ENCODE measurements around the gene CIROP.

CIROP gene

DNA sequence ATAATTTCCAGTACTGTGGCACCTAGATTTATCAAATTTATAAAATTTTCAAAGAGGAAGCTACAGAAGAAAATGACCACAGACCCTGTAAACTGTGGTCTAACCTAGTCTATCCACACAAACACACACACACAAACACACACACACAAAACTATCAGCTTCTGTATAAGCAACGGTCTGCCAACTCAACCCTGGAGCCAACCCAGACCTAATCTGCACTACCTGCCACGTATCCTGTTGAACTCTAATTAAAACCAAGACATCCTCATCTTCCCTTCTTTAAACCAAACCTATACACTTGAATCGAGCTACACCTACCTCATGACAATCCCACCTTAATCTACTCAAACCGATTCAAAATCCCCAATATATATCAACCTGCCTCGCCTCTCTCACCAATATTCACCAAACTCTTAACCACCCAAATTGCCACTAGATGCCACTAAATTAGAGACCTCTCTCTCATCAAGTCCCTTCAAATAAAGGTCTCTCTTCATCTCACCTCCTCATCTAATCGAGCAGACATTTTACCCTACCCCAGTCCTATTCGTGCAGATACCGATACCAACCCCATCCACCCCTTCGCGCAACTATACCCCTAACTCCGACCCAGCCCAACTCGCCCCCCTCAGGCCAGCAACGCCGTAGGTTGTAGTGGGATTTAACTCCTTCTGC lies 10.7 kb downstream of the CIROP start:
- no peak for DNase-seq (ENCODE audit: low read depth)

DNA sequence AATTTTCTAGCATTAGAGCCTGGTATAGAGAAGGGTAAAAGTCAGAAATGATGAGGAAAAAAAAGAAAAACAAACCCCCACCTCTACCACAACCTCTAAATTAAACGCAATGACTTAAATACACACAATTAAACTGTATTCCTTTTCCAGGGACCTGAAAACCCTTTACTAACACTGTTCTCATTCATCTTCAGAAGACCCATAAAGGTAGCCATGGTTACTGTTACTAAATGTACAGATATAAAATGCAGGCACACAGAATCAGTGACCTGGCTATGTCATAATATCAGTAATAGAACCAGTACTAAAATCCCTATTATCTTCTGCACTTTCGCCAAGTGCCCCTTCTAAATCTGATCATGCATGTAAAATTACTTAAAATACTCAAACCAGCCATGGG lies 11.3 kb downstream of the CIROP start:
- no peak for DNase-seq (ENCODE audit: low read depth)

DNA sequence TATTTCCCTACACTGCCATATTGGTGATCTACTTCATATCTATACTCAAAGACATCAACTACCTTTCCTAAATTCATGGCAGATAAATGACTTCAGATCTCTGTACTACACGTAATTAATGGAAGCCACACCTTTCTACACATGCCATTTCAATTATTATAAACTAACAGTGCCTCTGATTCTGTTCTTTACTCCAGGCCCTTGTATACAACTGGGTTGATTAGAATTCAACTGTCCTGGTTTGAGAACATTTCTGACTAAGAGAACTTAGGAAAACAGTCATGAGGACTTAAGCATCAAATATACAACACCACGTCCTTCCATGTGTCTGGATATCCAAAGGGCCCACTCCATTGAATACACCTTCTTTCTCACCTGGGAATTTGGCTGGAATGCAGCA lies 11.7 kb downstream of the CIROP start:
- DNase-seq (ENCODE audit: low read depth): no peak

DNA sequence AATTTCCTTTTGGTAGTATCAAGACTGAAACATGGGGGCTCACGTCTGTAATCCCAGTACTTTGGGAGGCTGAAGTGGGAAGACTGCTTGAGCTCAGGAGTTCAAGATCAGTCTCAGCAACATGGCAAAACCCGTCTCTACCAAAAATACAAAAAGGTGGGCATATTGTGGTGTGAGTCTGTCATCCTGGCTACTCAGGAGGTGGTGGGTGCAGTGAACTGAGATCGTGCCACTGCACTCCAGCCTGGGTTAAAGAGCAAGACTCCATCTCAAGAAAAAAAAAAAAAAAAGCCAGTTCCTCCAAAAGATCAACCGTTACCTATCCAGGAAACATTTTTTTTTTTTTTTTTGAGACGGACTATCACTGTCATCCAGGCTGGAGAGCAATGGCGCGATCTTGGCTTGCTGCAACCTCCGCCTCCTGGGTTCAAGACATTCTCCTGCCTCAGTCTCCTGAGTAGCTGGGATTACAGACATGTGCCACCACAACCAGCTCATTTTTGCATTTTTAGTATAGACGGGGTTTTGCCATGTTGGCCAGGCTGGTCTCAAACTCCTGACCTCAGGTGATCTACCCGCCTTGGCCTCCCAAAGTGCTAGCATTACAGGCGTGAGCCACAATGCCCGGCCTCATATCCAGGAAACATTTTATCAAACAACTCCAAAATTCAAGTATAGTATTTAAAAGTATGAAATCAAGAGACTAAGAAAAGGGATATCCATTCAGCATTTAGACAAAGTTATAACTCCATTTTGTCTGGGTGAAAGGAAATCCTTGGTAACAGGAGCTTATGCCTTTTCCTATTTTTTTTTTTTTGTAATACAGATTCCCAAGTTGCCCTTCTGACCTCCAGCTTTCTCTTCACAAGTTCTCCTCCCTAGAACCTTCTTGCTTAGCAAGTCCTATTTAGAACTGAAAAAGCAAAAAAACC lies 13.2 kb downstream of the CIROP start:
- no peak for DNase-seq (ENCODE audit: low read depth)

DNA sequence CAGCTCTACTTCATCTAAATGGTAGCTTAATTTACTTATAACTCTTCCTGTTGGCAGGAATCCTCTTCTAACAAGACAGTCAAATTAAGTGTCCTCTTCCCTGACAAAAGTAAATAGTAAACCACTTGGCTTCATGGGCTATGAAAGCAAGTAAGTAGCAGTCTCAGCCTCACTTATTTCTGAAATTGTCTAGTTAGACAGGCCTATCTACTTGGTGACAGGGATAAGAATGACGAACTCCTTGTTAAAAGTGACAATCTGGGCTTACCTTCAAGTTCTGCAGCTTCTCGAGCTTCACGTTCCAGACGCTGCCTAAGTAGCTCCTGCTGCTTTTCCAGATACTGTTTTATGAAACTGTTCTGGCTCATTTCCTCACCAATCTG lies 14.5 kb downstream of the CIROP start:
- no peak for DNase-seq (ENCODE audit: low read depth)

DNA sequence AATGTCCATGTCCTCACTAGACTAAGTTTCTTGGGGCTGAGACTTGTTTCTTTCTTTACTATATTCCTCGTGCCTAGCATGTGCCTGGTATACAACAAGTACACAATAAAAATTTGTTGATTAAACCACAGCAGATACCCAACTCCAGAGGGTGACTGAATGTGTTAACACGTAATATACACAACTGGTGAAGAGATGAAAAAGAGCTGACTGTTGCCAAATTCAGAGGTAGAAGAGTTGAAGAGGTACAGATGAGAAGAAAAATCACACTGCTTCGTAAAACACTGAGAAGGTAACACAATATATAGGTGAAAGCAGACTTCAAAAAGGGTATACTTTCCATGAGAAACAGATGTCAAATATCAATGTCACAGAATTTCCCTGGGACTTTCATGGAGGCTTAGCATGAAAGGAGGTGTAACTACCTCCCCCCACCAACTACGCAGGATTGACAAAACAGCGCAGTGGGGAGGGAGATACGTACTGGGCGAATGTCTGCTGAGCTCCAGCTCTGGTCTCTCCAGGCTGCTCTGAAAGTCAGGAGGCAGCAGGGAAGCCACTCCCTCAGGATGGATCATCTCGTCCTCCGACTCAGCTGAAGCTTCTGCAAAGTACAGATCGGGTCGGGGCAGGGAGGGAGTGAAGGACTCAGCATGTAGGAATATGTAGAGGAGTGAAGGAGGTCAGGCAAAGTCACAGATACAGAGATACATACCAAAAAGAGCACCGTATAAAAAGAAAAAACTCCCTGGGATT lies 15.1 kb downstream of the CIROP start:
- DNase-seq (ENCODE audit: low read depth): no peak

DNA sequence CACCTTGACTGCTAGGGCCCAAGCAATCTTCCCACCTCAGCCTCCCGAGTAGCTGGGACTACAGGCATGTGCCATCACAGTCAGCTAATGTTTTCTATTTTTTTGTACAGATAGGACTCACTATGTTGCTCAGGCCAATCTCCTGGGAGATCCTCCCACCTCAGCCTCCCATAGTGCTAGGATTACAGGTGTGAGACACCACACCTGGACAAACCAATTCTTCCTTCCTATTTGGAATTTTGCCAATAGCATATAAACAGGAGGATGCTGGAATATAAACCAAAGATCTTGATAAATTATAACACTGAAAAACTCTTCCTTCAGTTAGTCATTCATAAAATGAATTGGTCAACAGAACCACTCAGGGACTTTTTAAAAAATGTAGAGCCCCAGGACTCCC lies 18.2 kb downstream of the CIROP start:
- DNase-seq (ENCODE audit: low read depth): no peak

DNA sequence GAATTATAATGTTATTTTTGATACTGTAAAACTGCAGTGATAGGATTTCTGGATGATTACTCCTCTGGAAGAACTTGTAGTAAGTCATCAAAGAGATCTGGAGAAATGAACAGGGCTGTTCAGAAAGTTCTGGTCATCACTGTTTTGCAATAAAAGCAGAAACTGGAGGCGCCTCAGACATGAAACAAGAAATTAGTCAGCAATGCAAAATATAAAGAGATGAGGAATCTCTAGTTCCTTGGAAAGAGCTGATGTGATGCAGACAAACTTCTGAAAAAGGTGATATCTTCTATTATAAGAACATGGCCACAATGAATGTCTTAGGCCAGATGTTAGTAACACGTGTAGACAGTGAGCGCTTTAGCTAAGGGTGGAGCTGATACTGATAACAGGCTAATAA lies 19.3 kb downstream of the CIROP start:
- DNase-seq (ENCODE audit: low read depth): no peak

DNA sequence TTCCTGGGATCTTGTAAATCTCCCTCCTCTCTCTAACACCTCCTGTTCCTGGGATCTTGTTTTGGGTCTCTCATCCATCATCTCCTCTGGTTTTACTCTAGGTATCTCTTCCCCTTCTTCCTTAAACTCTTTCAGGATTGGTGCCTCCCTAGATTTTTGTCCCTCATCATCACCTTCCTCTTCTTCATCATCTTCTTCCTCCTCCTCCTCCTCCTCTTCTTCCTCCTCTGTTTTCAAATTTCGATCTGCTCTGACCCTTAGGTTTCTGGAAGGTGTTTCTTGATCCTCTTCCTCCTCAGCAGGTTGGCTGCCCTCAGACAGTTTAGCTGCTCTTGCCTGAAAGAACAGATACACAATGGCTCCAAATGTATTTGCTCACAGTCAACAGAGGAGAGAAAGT lies 24.3 kb downstream of the CIROP start:
- no peak for DNase-seq (ENCODE audit: low read depth)

DNA sequence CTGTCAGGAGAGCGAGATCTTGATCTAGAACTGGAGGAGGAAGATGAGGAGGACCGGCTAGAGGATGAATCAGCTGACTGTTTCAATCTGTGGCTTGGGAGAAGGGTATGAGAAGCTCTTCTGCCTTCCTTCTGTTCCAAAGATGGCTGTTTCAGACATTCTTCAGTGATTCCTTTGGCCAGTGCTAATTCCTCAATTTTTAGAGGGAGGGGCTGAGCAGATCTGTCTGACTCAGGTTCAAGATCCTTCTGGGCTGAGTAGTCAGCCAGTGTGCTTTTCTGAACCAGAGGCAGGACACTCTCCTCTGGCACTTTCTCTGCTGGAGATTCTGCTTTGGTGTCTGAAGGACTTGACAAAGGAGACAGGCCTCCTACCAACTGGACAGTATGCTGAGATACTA lies 25.1 kb downstream of the CIROP start:
- DNase-seq (ENCODE audit: low read depth): no peak

DNA sequence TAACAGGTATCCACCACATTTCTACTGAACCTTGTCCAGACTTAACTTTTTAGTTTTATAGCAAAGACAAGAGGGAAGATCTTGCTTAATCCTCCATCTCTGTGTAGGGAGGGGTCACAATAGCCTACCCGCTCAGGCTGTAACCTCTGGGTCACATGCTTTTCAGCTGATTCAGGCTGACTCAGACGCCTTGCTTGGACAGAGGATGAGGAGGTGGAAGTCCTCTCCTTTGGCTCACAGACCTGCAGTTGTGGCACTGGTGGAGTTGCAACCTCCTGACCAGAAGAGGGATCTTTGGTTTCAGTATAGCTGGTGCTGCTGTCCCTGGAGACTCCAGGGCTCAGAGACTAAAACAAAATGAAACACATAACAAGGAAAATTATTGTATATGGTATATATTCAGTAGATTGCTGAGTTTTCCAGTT lies 26.1 kb downstream of the CIROP start:
- no peak for DNase-seq (ENCODE audit: low read depth)

DNA sequence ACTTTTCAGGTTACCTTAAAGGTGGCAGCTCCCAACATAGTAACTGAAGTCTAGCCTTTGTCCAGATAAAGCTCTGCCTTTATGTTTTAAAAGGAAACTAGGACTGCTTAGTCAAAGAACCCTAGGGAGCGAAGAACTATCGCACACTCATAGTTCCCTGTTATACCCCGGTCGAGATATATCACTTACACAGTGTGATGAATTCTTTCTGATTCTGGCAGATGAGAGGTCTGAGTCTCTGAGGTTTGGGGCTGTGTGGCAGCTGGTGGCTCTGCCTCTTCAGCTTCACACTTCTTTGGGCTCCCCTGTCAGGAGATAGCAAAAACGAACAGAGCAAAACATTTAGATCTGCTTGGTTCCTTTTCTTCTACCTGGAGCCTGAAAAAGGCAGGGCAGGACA lies 26.8 kb downstream of the CIROP start:
- no peak for DNase-seq (ENCODE audit: low read depth)

DNA sequence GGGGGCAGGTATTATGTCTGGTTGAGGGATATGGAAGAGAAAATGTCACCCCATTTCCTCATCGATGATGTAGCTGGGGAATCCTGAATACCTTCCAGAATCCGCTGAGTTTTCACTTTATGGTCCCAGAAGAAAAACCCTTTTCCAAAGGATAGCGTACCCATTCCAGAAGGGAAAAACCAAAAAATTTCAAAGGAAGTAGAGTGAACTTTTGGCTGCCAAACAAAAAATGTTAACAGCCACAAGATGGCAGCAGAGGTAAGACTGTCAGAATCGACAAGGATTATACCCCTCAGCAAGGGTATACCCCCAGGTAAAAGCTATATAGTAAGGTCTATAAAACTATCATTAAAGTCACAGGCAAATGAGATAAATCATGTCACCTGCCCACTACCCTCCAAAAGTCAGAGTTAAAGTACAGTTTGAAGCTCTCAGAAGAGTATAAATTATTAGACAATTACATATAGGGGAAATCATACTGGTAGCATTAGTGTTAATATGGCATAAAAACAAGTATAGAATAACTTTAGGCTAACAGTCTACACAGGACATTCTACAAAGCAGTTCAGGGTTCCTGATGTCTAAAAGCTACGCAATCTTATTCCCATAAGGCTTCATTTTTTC lies 27.9 kb downstream of the CIROP start:
- DNase-seq (ENCODE audit: low read depth): no peak

DNA sequence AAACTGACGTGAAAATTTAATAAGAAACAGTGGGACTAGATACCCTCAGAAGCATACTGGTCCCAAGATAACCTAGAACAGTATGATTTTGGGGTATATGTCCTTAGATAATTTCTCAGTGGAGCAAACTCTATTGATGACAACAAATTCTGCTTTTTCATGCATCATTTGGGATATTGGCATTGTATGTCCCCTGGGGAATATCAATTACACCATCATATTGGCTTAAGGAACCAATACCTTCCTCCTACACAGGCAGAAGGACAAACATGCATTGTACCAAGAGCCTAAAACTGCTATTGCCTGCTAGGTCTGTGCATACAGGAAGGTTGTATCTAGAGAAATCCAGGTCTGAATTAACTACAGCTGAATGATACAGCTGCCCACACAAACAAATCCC lies 29.9 kb downstream of the CIROP start:
- no peak for DNase-seq (ENCODE audit: low read depth)

DNA sequence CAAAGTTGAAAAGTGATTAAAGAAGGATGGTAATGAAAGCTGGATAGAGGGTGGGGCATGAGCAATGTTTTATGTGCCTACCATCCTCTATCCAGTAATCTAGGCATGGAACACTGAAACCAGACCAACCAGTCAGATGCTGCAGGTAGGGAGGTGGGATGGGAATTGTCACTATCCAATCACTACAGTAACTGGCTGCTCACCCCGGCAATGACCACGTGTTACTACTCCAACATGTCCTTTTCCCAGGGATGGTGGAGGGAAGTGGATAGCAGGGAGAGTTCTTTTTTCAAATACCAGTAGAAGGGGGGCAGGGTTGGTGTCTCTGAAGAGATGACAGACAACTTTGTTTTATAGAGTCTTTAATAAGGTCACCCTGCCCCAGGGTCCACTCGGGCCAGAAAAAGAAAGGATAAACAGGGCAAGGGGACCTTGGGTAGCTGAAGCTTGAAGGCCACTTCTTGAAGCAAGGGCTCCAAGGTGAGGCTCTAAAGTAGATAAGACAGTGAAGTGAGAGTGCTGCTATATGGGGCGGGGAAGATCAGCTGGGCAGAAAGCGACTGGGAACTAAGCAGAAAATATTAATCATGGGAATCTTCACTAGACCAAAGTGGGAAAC lies 32.8 kb downstream of the CIROP start:
- DNase-seq (ENCODE audit: low read depth): no peak

DNA sequence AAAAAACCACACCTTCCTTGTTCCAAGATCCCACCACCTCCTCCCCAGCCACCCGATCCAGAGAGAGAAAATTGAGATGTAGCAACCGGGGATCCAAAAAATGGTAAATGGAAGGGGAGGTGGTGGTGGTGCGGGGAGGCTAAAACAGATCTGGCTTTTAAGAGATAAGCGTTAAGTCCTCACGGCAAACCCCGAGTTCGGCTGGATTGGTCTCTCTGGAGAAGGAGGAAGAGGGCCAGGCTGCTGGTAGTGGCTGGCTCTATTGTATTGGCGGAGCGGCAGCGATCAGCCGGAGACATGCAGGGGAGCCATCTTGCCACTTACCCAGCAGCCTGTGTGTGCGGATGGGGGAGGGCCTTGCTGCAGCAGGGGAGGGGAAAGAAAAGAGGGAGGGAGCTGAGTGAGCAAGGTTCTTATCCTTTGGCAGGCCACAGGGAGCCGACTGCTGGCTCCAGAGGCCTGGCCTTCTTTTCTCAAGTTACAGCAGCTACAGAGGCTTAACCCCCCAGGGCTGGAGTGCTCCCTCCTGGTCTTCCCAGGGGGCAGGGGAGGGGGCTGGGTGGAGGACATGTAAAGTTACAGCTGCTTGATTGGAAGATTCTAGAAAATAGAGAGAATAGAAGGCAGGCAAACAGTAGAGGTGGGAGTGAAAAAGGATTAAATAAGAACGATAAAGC lies 33.4 kb downstream of the CIROP start:
- peak; percentile 68 for DNase-seq (ENCODE audit: low read depth)

DNA sequence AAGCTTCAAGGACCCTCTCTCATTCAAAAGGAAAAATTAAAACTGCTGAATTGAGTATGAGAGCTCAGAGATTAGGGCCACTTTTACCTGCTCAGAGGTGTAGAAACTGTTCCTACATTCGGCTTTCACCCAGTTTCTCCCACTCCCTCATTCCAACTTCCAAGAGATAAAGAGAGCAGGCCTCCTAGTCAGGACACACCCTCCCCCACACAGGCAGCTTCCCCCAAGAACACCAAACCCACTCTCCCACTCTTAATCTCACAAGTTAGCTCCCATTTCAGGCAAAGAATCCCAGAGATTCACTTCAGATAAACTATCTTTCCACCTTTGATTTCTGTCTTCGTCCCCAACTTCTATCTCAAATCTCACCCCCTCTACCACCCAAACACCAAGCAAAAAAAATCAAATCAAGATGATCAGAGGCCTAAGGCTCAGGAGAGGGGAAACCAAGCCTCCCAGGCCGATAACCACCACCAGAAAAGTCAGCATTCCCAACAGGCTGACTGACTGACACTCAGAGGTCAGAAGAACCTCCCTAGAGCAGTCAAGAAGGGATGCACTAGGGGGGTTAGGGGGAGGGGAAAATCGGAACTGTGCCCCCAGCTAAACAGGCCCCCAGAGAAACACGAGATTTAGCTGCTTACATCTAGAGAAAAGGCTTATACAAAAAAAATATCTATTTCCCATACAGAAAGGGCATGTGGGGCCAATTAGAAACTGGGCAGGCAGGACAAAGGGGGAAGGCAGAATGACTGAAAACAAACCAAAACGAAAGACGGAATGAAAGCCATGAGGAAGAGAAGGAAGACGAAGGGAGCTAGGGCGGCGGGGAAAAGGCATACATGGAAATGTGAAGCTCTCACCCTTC lies 34.3 kb downstream of the CIROP start:
- DNase-seq (ENCODE audit: low read depth): no peak

DNA sequence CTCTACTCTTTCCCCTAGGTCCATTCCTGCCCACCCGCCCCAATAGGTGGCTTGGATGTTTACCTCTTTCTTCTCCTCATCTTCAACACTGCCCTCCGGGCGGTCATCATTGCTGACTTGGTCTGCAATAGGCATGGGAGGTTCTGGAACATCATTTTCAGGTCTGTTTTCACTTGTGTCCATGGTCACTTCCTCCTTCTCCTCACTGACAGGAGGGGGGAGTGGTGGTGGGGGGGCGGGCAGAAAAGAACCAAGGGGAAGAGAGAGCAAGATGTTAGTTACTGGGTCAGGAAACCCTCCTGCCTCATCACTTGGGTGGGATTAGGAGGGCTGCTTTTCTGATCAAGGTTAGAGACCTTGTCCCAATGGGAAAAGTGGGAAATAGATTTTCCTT lies 35.4 kb downstream of the CIROP start:
- DNase-seq (ENCODE audit: low read depth): no peak

DNA sequence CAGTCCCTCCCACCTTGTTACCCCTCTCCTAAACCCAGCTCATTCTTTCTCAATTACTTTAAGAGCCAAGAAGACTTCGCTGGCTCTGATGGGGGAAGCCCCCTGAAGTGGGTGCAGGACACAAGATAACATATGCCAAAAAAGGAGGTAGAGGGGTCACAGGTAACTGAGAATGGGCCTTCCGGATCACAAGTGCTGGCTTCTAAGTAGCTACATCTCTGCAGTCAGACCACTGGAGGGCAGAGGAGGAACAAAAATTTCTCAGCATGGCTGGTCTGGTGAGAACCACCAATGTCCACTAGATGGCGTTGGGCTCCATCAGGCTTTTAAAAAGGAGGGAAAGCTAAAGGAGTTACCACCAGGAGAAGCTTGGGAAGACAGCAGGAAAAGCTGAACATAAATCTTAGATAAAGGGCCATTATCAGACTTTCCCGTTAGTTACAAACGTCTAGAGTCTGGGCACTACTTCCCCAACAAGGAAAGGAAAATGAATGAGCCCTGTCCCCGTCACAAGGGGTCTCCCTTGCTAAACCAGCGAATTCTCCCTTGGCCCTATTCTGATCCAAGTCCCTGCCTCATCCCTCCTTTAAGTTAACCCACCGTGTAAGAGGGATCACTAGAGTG lies 35.9 kb downstream of the CIROP start:
- peak; percentile 45 for DNase-seq (ENCODE audit: low read depth)
